ENCODE data around the gene TM4SF20.

The TM4SF20 gene

DNA sequence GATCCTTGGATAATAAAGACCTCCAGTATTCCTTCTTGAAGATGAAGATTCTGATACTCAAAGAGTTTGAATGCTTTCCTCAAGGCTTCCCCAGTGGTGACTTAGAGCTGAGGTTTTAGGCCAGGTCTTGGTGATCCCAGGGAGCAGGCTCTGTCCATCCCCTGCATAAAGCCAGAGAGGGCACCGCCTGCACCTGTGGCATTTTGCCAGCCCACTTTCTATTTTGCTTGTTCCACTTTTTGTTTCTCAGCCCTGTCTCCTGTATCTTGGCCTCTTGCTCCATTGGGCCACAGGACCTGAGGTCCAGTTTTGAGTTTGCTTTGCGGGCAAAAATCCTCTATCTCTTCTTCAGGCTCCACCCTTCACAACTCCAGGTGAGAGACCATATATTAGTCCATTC, 15.3 kb upstream of the TM4SF20 start:
- CTCF ChIA-PET = interaction anchor here (0.7 kb wide), 1 partner anchor 411 kb away, joined by 3 read pairs; no protein-coding TSS in a partner anchor
- POLR2A ChIA-PET = no interaction called here

DNA sequence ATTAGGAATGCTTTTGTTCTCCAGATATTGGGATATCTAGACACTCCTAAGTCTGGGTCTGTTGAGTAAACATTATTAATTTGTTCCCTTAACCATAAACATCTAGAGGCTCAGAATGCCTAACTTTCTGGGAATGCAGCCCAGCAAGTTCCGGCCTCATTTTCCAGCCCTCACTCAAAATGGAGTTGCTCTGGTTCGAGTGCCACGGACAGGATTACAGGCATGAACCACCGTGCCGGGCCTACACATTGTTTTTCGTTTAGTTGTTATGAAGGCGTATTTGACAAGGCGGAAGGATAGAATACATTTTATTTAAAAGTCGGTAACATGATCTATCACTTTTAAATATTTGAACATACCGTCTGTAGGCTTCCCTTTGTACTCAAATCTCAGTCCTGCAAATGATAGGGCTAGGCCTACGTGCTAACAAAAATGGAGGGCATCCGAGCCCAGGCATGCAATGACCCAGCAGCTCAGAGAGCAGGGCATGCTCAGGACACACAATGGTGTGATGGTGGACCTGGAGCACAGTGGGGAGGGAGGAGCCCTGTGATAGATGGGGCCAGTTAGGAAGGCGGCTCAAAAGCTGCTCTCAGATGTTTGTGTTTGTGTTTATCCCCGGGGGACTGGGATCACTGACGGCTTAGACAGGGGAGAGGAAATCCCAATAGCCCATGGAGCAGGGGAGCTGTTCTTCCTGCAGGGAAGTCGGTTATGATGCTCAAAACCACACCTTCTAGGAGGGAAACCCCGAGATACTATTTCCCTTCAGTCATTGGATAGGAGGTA, 11.6 kb upstream of the TM4SF20 start:
- Histone ChIP-seq H3K36me3 (ENCODE audit: control insufficient read depth in 2 of 2, insufficient read depth in 1 of 2, low read length in 2 of 2) (no peaks in the 10 kb centered on the region), H3K4me1 (ENCODE audit: control insufficient read depth, insufficient read depth, low read length) (no peaks in the 10 kb centered on the region), H3K9me3 (ENCODE audit: control insufficient read depth, insufficient read depth, low read depth, low read length) (no peaks in the 10 kb centered on the region), H3K4me3 (ENCODE audit: low read depth, low read length) (no peak overlapping the region), H3K27ac (ENCODE audit: extremely low read depth, low read depth, low read length) (no peak overlapping the region)
- ChIA-PET CTCF (interaction anchor here (0.7 kb wide), 1 partner anchor 26 kb away, joined by 3 read pairs; no protein-coding TSS in a partner anchor), POLR2A (no interaction called here)
- TF ChIP-seq SCRT1 (tag by site-specific recombination; IDR thresholded peaks at IDR 0.05; ENCODE audit: borderline replicate concordance) (no peak), ZNF529 (tag by site-specific recombination; IDR thresholded peaks at IDR 0.05; ENCODE audit: insufficient replicate concordance) (no peak), REPIN1 (tag by site-specific recombination; IDR thresholded peaks at IDR 0.05; ENCODE audit: low read depth) (no peak), ZFP69B (tag by site-specific recombination; IDR thresholded peaks at IDR 0.05) (no peak), ZNF133 (tag by site-specific recombination; IDR thresholded peaks at IDR 0.05) (no peak), REST (tag by site-specific recombination; IDR thresholded peaks at IDR 0.05) (no peak), ZNF132 (tag by site-specific recombination; IDR thresholded peaks at IDR 0.05; ENCODE audit: borderline replicate concordance) (no peak), ZBTB21 (tag by site-specific recombination; IDR thresholded peaks at IDR 0.05) (no peak), ZNF530 (tag by site-specific recombination; IDR thresholded peaks at IDR 0.05; ENCODE audit: low read depth) (no peak), ZNF776 (tag by site-specific recombination; IDR thresholded peaks at IDR 0.05; ENCODE audit: borderline replicate concordance) (no peak), ZNF302 (tag by site-specific recombination; IDR thresholded peaks at IDR 0.05; ENCODE audit: low read depth) (no peak), GFI1B (tag by site-specific recombination; IDR thresholded peaks at IDR 0.05) (no peak), BCL6B (tag by site-specific recombination; IDR thresholded peaks at IDR 0.05) (no peak), ZNF114 (tag by site-specific recombination; IDR thresholded peaks at IDR 0.05) (no peak)
- TF ChIP-seq, protein P1, sequence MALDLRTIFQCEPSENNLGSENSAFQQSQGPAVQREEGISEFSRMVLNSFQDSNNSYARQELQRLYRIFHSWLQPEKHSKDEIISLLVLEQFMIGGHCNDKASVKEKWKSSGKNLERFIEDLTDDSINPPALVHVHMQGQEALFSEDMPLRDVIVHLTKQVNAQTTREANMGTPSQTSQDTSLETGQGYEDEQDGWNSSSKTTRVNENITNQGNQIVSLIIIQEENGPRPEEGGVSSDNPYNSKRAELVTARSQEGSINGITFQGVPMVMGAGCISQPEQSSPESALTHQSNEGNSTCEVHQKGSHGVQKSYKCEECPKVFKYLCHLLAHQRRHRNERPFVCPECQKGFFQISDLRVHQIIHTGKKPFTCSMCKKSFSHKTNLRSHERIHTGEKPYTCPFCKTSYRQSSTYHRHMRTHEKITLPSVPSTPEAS (tag by site-specific recombination; IDR thresholded peaks at IDR 0.05) = no peak
- TF ChIP-seq, protein P2, sequence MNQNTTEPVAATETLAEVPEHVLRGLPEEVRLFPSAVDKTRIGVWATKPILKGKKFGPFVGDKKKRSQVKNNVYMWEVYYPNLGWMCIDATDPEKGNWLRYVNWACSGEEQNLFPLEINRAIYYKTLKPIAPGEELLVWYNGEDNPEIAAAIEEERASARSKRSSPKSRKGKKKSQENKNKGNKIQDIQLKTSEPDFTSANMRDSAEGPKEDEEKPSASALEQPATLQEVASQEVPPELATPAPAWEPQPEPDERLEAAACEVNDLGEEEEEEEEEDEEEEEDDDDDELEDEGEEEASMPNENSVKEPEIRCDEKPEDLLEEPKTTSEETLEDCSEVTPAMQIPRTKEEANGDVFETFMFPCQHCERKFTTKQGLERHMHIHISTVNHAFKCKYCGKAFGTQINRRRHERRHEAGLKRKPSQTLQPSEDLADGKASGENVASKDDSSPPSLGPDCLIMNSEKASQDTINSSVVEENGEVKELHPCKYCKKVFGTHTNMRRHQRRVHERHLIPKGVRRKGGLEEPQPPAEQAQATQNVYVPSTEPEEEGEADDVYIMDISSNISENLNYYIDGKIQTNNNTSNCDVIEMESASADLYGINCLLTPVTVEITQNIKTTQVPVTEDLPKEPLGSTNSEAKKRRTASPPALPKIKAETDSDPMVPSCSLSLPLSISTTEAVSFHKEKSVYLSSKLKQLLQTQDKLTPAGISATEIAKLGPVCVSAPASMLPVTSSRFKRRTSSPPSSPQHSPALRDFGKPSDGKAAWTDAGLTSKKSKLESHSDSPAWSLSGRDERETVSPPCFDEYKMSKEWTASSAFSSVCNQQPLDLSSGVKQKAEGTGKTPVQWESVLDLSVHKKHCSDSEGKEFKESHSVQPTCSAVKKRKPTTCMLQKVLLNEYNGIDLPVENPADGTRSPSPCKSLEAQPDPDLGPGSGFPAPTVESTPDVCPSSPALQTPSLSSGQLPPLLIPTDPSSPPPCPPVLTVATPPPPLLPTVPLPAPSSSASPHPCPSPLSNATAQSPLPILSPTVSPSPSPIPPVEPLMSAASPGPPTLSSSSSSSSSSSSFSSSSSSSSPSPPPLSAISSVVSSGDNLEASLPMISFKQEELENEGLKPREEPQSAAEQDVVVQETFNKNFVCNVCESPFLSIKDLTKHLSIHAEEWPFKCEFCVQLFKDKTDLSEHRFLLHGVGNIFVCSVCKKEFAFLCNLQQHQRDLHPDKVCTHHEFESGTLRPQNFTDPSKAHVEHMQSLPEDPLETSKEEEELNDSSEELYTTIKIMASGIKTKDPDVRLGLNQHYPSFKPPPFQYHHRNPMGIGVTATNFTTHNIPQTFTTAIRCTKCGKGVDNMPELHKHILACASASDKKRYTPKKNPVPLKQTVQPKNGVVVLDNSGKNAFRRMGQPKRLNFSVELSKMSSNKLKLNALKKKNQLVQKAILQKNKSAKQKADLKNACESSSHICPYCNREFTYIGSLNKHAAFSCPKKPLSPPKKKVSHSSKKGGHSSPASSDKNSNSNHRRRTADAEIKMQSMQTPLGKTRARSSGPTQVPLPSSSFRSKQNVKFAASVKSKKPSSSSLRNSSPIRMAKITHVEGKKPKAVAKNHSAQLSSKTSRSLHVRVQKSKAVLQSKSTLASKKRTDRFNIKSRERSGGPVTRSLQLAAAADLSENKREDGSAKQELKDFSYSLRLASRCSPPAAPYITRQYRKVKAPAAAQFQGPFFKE (tag by site-specific recombination; IDR thresholded peaks at IDR 0.05; ENCODE audit: borderline replicate concordance) = no peak

More for the DNA sequence above, 15.3 kb upstream of the TM4SF20 start:
- Histone ChIP-seq H3K36me3 (ENCODE audit: control insufficient read depth in 2 of 2, insufficient read depth in 1 of 2, low read length in 2 of 2) (no peaks in the 10 kb centered on the region), H3K27ac (ENCODE audit: extremely low read depth, low read depth, low read length) (no peak overlapping the region), H3K4me1 (ENCODE audit: control insufficient read depth, insufficient read depth, low read length) (no peaks in the 10 kb centered on the region), H3K4me3 (ENCODE audit: low read depth, low read length) (no peak overlapping the region), H3K9me3 (ENCODE audit: control insufficient read depth, insufficient read depth, low read depth, low read length) (no peaks in the 10 kb centered on the region)
- TF ChIP-seq ZNF19 (tag by site-specific recombination; IDR thresholded peaks at IDR 0.05; ENCODE audit: low read depth) (no peak), ZNF2 (tag by site-specific recombination; IDR thresholded peaks at IDR 0.05) (no peak), ZNF324 (tag by site-specific recombination; IDR thresholded peaks at IDR 0.05) (no peak), GLI4 (tag by site-specific recombination; IDR thresholded peaks at IDR 0.05) (no peak), ZNF704 (tag by site-specific recombination; IDR thresholded peaks at IDR 0.05) (no peak), KLF7 (tag by site-specific recombination; IDR thresholded peaks at IDR 0.05; ENCODE audit: borderline replicate concordance) (no peak), ZNF571 (tag by site-specific recombination; IDR thresholded peaks at IDR 0.05) (no peak)

Measured in HEK293 (cell line).